HEK293 (cell line): ENCODE data around the gene RNF43.

Experiments
- EGR2 ChIP-seq: fragments of 450-650 bp; formaldehyde crosslinking; IDR thresholded peaks from 2 replicates; pipeline ENCODE4 v1.5.1; 2016; ENCODE audit warnings: low read depth, missing biosample characterization, missing genetic modification characterization
- KLF1 ChIP-seq: fragments of 450-650 bp; formaldehyde crosslinking; IDR thresholded peaks from 2 replicates; pipeline ENCODE4 v1.5.1; 2016; ENCODE audit warnings: missing biosample characterization, missing genetic modification characterization
- KLF17 ChIP-seq: fragments of 450-650 bp; formaldehyde crosslinking; IDR thresholded peaks from 2 replicates; pipeline ENCODE4 v1.5.1; 2016; ENCODE audit warnings: missing biosample characterization, missing genetic modification characterization
- MEIS1 ChIP-seq: sonication (generic); formaldehyde crosslinking; IDR thresholded peaks from 2 replicates; pipeline ENCODE4 v1.8.1; 2022; ENCODE audit warnings: missing genetic modification reagents, mild to moderate bottlenecking, borderline replicate concordance
- MZF1 ChIP-seq: fragments of 450-650 bp; formaldehyde crosslinking; IDR thresholded peaks from 2 replicates; pipeline ENCODE4 v1.5.1; 2017; ENCODE audit warnings: missing biosample characterization, missing genetic modification characterization, borderline replicate concordance
- OSR2 ChIP-seq: fragments of 450-650 bp; formaldehyde crosslinking; IDR thresholded peaks from 2 replicates; pipeline ENCODE4 v1.5.1; 2016; ENCODE audit warnings: missing biosample characterization, missing genetic modification characterization
- PRDM1 ChIP-seq: fragments of 450-650 bp; formaldehyde crosslinking; IDR thresholded peaks from 2 replicates; pipeline ENCODE4; 2016; ENCODE audit warnings: missing biosample characterization, missing genetic modification characterization
- SALL2 ChIP-seq: fragments of 450-650 bp; formaldehyde crosslinking; IDR thresholded peaks from 2 replicates; pipeline ENCODE4 v1.5.0; 2017; ENCODE audit warnings: missing biosample characterization, mild to moderate bottlenecking, missing genetic modification characterization, borderline replicate concordance
- SP2 ChIP-seq: fragments of 450-650 bp; formaldehyde crosslinking; IDR thresholded peaks from 2 replicates; pipeline ENCODE4 v1.5.1; 2016; ENCODE audit warnings: missing biosample characterization, missing genetic modification characterization
- ZBTB21 ChIP-seq: fragments of 450-650 bp; formaldehyde crosslinking; IDR thresholded peaks from 2 replicates; pipeline ENCODE4 v1.5.1; 2017; ENCODE audit warnings: missing biosample characterization, missing genetic modification characterization
- ZBTB26 ChIP-seq: fragments of 450-650 bp; formaldehyde crosslinking; optimal IDR thresholded peaks from 2 replicates; pipeline ENCODE3; 2016; ENCODE audit warnings: missing biosample characterization, mild to moderate bottlenecking, missing genetic modification characterization
- ZNF10 ChIP-seq: fragments of 450-650 bp; formaldehyde crosslinking; IDR thresholded peaks from 2 replicates; pipeline ENCODE4 v1.5.1; 2017; ENCODE audit warnings: missing biosample characterization, missing genetic modification characterization
- ZNF133 ChIP-seq: fragments of 450-650 bp; formaldehyde crosslinking; IDR thresholded peaks from 2 replicates; pipeline ENCODE4 v1.5.1; 2016; ENCODE audit warnings: missing biosample characterization, missing genetic modification characterization
- ZNF155 ChIP-seq: fragments of 450-650 bp; formaldehyde crosslinking; IDR thresholded peaks from 2 replicates; pipeline ENCODE4 v1.5.1; 2016; ENCODE audit warnings: missing biosample characterization, missing genetic modification characterization
- ZNF174 ChIP-seq: fragments of 450-650 bp; formaldehyde crosslinking; IDR thresholded peaks from 2 replicates; pipeline ENCODE4 v1.5.0; 2017; ENCODE audit warnings: missing biosample characterization, mild to moderate bottlenecking, missing genetic modification characterization
- ZNF221 ChIP-seq: fragments of 450-650 bp; formaldehyde crosslinking; IDR thresholded peaks from 2 replicates; pipeline ENCODE4 v1.5.1; 2017; ENCODE audit warnings: missing biosample characterization, missing genetic modification characterization, borderline replicate concordance
- ZNF26 ChIP-seq: fragments of 450-650 bp; formaldehyde crosslinking; IDR thresholded peaks from 2 replicates; pipeline ENCODE4 v1.5.1; 2016; ENCODE audit warnings: missing biosample characterization, missing genetic modification characterization
- ZNF366 ChIP-seq: fragments of 450-650 bp; formaldehyde crosslinking; conservative IDR thresholded peaks from 2 replicates; pipeline ENCODE4 v1.5.1; 2016; ENCODE audit warnings: missing biosample characterization, missing genetic modification characterization
- ZNF404 ChIP-seq: fragments of 450-650 bp; formaldehyde crosslinking; IDR thresholded peaks from 2 replicates; pipeline ENCODE4 v1.5.1; 2017; ENCODE audit warnings: missing biosample characterization, missing genetic modification characterization
- ZNF449 ChIP-seq: fragments of 450-650 bp; formaldehyde crosslinking; IDR thresholded peaks from 2 replicates; pipeline ENCODE4 v1.5.1; 2017; ENCODE audit warnings: missing biosample characterization, mild to moderate bottlenecking, missing genetic modification characterization, moderate library complexity
- ZNF549 ChIP-seq: fragments of 450-650 bp; IDR thresholded peaks from 2 replicates; pipeline ENCODE4 v1.5.1; 2018; ENCODE audit warnings: missing biosample characterization, missing genetic modification characterization, mild to moderate bottlenecking, inconsistent platforms, moderate library complexity
- ZNF560 ChIP-seq: fragments of 450-650 bp; formaldehyde crosslinking; IDR thresholded peaks from 2 replicates; pipeline ENCODE4 v1.5.1; 2017; ENCODE audit warnings: missing biosample characterization, missing genetic modification characterization, borderline replicate concordance
- ZNF571 ChIP-seq: fragments of 450-650 bp; formaldehyde crosslinking; IDR thresholded peaks from 2 replicates; pipeline ENCODE4 v1.5.0; 2017; ENCODE audit warnings: missing biosample characterization, missing genetic modification characterization
- ZNF654 ChIP-seq: fragments of 450-650 bp; formaldehyde crosslinking; IDR thresholded peaks from 2 replicates; pipeline ENCODE4 v1.5.1; 2016; ENCODE audit warnings: low read depth, missing biosample characterization, missing genetic modification characterization
- ZNF704 ChIP-seq: fragments of 450-650 bp; formaldehyde crosslinking; IDR thresholded peaks from 2 replicates; pipeline ENCODE4 v1.5.1; 2016; ENCODE audit warnings: missing biosample characterization, missing genetic modification characterization
- ZNF791 ChIP-seq: fragments of 450-650 bp; formaldehyde crosslinking; IDR thresholded peaks from 2 replicates; pipeline ENCODE4 v1.5.1; 2016; ENCODE audit warnings: missing biosample characterization, missing genetic modification characterization
- TF ChIP-seq, protein P1 (sequence below): IDR thresholded peaks from 2 replicates; pipeline ENCODE4 v1.6.1; 2011; ENCODE audit warnings: mild to moderate bottlenecking, low read depth, low read length, borderline replicate concordance
- TF ChIP-seq, protein P2 (sequence below): fragments of 450-650 bp; IDR thresholded peaks from 2 replicates; pipeline ENCODE4 v1.5.1; 2018; ENCODE audit warnings: missing biosample characterization, missing genetic modification characterization
- TF ChIP-seq, protein P3 (sequence below): fragments of 450-650 bp; formaldehyde crosslinking; IDR thresholded peaks from 2 replicates; pipeline ENCODE4 v1.5.1; 2016; ENCODE audit warnings: missing biosample characterization, missing genetic modification characterization

Gene RNF43

GRCh38 chr17:58391302-58391984 lies 25.9 kb downstream of the RNF43 start (continued):
- 0 out of 2 replicates have a peak, but pooled peaks have one; percentile 21 for TF ChIP-seq ZNF221
- no peak for TF ChIP-seq ZNF133 (tag by site-specific recombination)
- TF ChIP-seq ZNF174, result no peak
- TF ChIP-seq ZNF26 (tag by site-specific recombination), result no peak
- TF ChIP-seq KLF17 (tag by site-specific recombination), result peak; percentile 93
- TF ChIP-seq ZNF654, result no peak
- no peak for TF ChIP-seq ZNF155 (tag by site-specific recombination)
- TF ChIP-seq SP2 (tag by site-specific recombination), result no peak
- TF ChIP-seq OSR2 (tag by site-specific recombination), result peak; percentile 98
- TF ChIP-seq KLF1 (tag by site-specific recombination), result peak; percentile 70
- peak; percentile 95 for TF ChIP-seq ZNF366 (tag by site-specific recombination)
- TF ChIP-seq ZNF704 (tag by site-specific recombination), result no peak
- no peak for TF ChIP-seq ZNF791 (tag by site-specific recombination)
- 0 out of 2 replicates have a peak, but pooled peaks have one; percentile 13 for TF ChIP-seq EGR2 (tag by site-specific recombination)
- TF ChIP-seq MZF1 (tag by site-specific recombination), result 0 out of 2 replicates have a peak, but pooled peaks have one; percentile 42
- peak; percentile 37; the same call in 1 of the 2 replicates for TF ChIP-seq ZNF10 (tag by site-specific recombination)
- peak; percentile 60; the same call in 1 of the 2 replicates for TF ChIP-seq ZNF449 (tag by site-specific recombination)
- no peak for TF ChIP-seq SALL2 (tag by site-specific recombination)
- TF ChIP-seq PRDM1 (tag by site-specific recombination), result peak; percentile 46; the same call in 1 of the 2 replicates
- TF ChIP-seq, protein P1, sequence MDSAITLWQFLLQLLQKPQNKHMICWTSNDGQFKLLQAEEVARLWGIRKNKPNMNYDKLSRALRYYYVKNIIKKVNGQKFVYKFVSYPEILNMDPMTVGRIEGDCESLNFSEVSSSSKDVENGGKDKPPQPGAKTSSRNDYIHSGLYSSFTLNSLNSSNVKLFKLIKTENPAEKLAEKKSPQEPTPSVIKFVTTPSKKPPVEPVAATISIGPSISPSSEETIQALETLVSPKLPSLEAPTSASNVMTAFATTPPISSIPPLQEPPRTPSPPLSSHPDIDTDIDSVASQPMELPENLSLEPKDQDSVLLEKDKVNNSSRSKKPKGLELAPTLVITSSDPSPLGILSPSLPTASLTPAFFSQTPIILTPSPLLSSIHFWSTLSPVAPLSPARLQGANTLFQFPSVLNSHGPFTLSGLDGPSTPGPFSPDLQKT, result no peak
- TF ChIP-seq MEIS1 (CRISPR knock-in tag), result no peak
- TF ChIP-seq, protein P2, sequence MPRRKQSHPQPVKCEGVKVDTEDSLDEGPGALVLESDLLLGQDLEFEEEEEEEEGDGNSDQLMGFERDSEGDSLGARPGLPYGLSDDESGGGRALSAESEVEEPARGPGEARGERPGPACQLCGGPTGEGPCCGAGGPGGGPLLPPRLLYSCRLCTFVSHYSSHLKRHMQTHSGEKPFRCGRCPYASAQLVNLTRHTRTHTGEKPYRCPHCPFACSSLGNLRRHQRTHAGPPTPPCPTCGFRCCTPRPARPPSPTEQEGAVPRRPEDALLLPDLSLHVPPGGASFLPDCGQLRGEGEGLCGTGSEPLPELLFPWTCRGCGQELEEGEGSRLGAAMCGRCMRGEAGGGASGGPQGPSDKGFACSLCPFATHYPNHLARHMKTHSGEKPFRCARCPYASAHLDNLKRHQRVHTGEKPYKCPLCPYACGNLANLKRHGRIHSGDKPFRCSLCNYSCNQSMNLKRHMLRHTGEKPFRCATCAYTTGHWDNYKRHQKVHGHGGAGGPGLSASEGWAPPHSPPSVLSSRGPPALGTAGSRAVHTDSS (tag by site-specific recombination), result no peak
- TF ChIP-seq ZBTB26 (tag by site-specific recombination), result no peak
- no peak for TF ChIP-seq ZNF549 (tag by site-specific recombination)
- no peak for TF ChIP-seq ZNF560 (tag by site-specific recombination)
- TF ChIP-seq, protein P3, sequence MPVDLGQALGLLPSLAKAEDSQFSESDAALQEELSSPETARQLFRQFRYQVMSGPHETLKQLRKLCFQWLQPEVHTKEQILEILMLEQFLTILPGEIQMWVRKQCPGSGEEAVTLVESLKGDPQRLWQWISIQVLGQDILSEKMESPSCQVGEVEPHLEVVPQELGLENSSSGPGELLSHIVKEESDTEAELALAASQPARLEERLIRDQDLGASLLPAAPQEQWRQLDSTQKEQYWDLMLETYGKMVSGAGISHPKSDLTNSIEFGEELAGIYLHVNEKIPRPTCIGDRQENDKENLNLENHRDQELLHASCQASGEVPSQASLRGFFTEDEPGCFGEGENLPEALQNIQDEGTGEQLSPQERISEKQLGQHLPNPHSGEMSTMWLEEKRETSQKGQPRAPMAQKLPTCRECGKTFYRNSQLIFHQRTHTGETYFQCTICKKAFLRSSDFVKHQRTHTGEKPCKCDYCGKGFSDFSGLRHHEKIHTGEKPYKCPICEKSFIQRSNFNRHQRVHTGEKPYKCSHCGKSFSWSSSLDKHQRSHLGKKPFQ, result peak; percentile 71
- peak; percentile 64; the same call in 1 of the 2 replicates for TF ChIP-seq ZBTB21 (tag by site-specific recombination)
- no peak for TF ChIP-seq ZNF404 (tag by site-specific recombination)
- no peak for TF ChIP-seq ZNF571 (tag by site-specific recombination)
